GM18951 (cell line): ENCODE results near the gene TM6SF1.
"Not testable (repeated sequence)": the region's sequence is repeated elsewhere in the genome, so short reads cannot be mapped to it uniquely, and the experiment has no call there.

Experiments
- POLR2A ChIP-seq: IDR thresholded peaks from 4 replicates; pipeline ENCODE4 v1.6.1; 2011; ENCODE audit warnings: mild to moderate bottlenecking; ENCODE audit not compliant: insufficient read length, insufficient read depth; ENCODE audit errors: extremely low read depth
- in situ Hi-C: fragments of 300-500 bp; cut with MboI; formaldehyde crosslinking; loops from one replicate; pipeline ENCODE4 v1.12.0; 2022; ENCODE audit warnings: low sequenced_read_pairs, mixed read lengths, inconsistent platforms; ENCODE audit not compliant: unreplicated experiment

The TM6SF1 gene

GRCh38 chr15:83077491-83078230, 29.8 kb upstream of the TM6SF1 start:
- no peak for TF ChIP-seq POLR2A
- in situ Hi-C loops, result no loop called here

- no peak for TF ChIP-seq POLR2A
- in situ Hi-C loops, result no loop called here
Measured at GRCh38 chr15:83078712-83079111, 28.7 kb upstream of the TM6SF1 start.

GRCh38 chr15:83081256-83082014, 26.0 kb upstream of the TM6SF1 start:
- in situ Hi-C loops, result no loop called here
- no peak for TF ChIP-seq POLR2A

- no peak for TF ChIP-seq POLR2A
- in situ Hi-C loops, result no loop called here
Measured at GRCh38 chr15:83082730-83083386, 24.6 kb upstream of the TM6SF1 start.

- in situ Hi-C loops, result not testable (repeated sequence)
Measured at GRCh38 chr15:83085461-83085860, 22.0 kb upstream of the TM6SF1 start.

GRCh38 chr15:83085864-83086552, 21.4 kb upstream of the TM6SF1 start:
- in situ Hi-C loops, result not testable (repeated sequence)

GRCh38 chr15:83087576-83087975, 19.9 kb upstream of the TM6SF1 start:
- in situ Hi-C loops, result no loop called here
- TF ChIP-seq POLR2A, result no peak

- in situ Hi-C loops, result no loop called here
- no peak for TF ChIP-seq POLR2A
Measured at GRCh38 chr15:83088876-83089275, 18.6 kb upstream of the TM6SF1 start.

GRCh38 chr15:83090465-83090864, 17.0 kb upstream of the TM6SF1 start:
- in situ Hi-C loops, result no loop called here
- no peak for TF ChIP-seq POLR2A

GRCh38 chr15:83091965-83092308, 15.5 kb upstream of the TM6SF1 start:
- in situ Hi-C loops, result not testable (repeated sequence)

- in situ Hi-C loops, result no loop called here
- TF ChIP-seq POLR2A, result no peak
Measured at GRCh38 chr15:83092309-83092976, 15.0 kb upstream of the TM6SF1 start.

- no peak for TF ChIP-seq POLR2A
- in situ Hi-C loops, result no loop called here
Measured at GRCh38 chr15:83094583-83094982, 12.9 kb upstream of the TM6SF1 start.

- in situ Hi-C loops, result no loop called here
- TF ChIP-seq POLR2A, result no peak
Measured at GRCh38 chr15:83098079-83098478, 9.4 kb upstream of the TM6SF1 start.

GRCh38 chr15:83099290-83099689, 8.2 kb upstream of the TM6SF1 start:
- no peak for TF ChIP-seq POLR2A
- in situ Hi-C loops, result no loop called here
